A549 (cell line): ENCODE data around the gene CACNA1E. TPM values are rescaled to one million over a fixed set of nuclear protein-coding genes. Genes with fewer than 3 reads are reported as not detected.

Experiments
- ATAC-seq, 2 experiments: fragments of 200-7000 bp in 1 of 2; fragments of >200 bp in 1 of 2; cut with Nextera tagmentation in 1 of 2; cut with Tn5 transposase in 1 of 2; 3 replicates each; pipeline versions ENCODE4 v1.8.0 to v1.9.1; 2018 to 2020; ENCODE audit warnings: mild to moderate bottlenecking in 1 of 2, moderate library complexity in 1 of 2
- CTCF ChIA-PET: fragments of 300-600 bp; sonication (Branson Sonifier 250); formaldehyde crosslinking; extraction: SDS; loops from one replicate; lab custom pipeline; 2021; ENCODE audit warnings: antibody characterized with exemption, inconsistent platforms; lab: Yijun Ruan, JAX
- POLR2A ChIA-PET: fragments of 350-600 bp; formaldehyde crosslinking; extraction: SDS; loops from one replicate; lab custom pipeline; 2021; ENCODE audit warnings: antibody characterized with exemption, inconsistent platforms; lab: Yijun Ruan, JAX
- DNase-seq, 2 experiments: peaks; one replicate each; pipeline versions ENCODE4 v3.0.0 to v3.0.0-alpha.2; 2011 to 2016; ENCODE audit warnings: low read depth in 1 of 2, low spot score in 1 of 2
- FAIRE-seq: peaks from 2 replicates; lab custom pipeline; 2011; peaks lifted over from hg19 to GRCh38; lab: Jason Lieb, UNC
- H3K27ac ChIP-seq, 2 experiments: fragments of >200 bp; sonication (Bioruptor Twin); formaldehyde crosslinking; 3 replicates each; pipeline ENCODE4 v1.5.1; 2016 to 2017
- H3K4me1 ChIP-seq: fragments of >200 bp; sonication (Bioruptor Twin); formaldehyde crosslinking; 3 replicates; pipeline ENCODE4 v1.6.1; 2016
- H3K4me2 ChIP-seq: fragments of >200 bp; sonication (Bioruptor Twin); formaldehyde crosslinking; 3 replicates; pipeline ENCODE4 v1.6.1; 2016
- H3K4me3 ChIP-seq: fragments of >200 bp; sonication (Bioruptor Twin); formaldehyde crosslinking; 3 replicates; pipeline ENCODE4 v1.5.1; 2016
- H3K9me3 ChIP-seq: fragments of >200 bp; sonication (Bioruptor Twin); formaldehyde crosslinking; 3 replicates; pipeline ENCODE4 v1.6.1; 2016
- BCL3 ChIP-seq: fragments of >200 bp; sonication (Bioruptor Twin); formaldehyde crosslinking; IDR thresholded peaks from 3 replicates; pipeline ENCODE4 v1.6.1; 2016
- CBX2 ChIP-seq: fragments of 200-600 bp; sonication (generic); IDR thresholded peaks from 2 replicates; pipeline ENCODE4 v1.6.1; 2016; ENCODE audit warnings: low read depth, mild to moderate bottlenecking, borderline replicate concordance
- CBX8 ChIP-seq: fragments of 200-600 bp; sonication (generic); IDR thresholded peaks from 2 replicates; pipeline ENCODE4 v1.6.1; 2016
- CTCF ChIP-seq: fragments of >200 bp; sonication (Bioruptor Twin); formaldehyde crosslinking; IDR thresholded peaks from 3 replicates; pipeline ENCODE4 v1.5.1; 2016
- HOXB13 ChIP-seq: fragments of 250-450 bp; sonication (Bioruptor Pico); IDR thresholded peaks from 2 replicates; pipeline ENCODE4 v1.5.0; 2020; ENCODE audit warnings: low read depth, mild to moderate bottlenecking, moderate library complexity
- JUN ChIP-seq, 2 experiments: fragments of >200 bp; sonication (Bioruptor Twin); formaldehyde crosslinking; IDR thresholded peaks; 2 replicates in 1 of 2; 3 replicates in 1 of 2; pipeline ENCODE4 v1.6.1; 2016 to 2017
- KDM5A ChIP-seq: fragments of 200-600 bp; sonication (generic); IDR thresholded peaks from 2 replicates; pipeline ENCODE4 v1.6.1; 2016; ENCODE audit warnings: antibody characterized with exemption, mild to moderate bottlenecking
- NFE2L2 ChIP-seq: fragments of 150-350 bp; conservative IDR thresholded peaks from 2 replicates; pipeline ENCODE4 v1.6.1; 2014; ENCODE audit warnings: low read length
- NPAS2 ChIP-seq: fragments of 250-450 bp; sonication (Bioruptor Pico); IDR thresholded peaks from 2 replicates; pipeline ENCODE4 v1.8.0; 2022; ENCODE audit warnings: mild to moderate bottlenecking, moderate library complexity, borderline replicate concordance
- RAD21 ChIP-seq, 2 experiments: fragments of >200 bp in 1 of 2; sonication (Bioruptor Twin) in 1 of 2; formaldehyde crosslinking in 1 of 2; IDR thresholded peaks in 1 of 2; conservative IDR thresholded peaks in 1 of 2; 2 replicates in 1 of 2; 3 replicates in 1 of 2; pipeline ENCODE4 v1.6.1; 2012 to 2018; ENCODE audit warnings: inconsistent platforms in 1 of 2
- RARB ChIP-seq: fragments of 250-450 bp; sonication (Bioruptor Pico); IDR thresholded peaks from 2 replicates; pipeline ENCODE4 v1.8.0; 2021; ENCODE audit warnings: mild to moderate bottlenecking, moderate library complexity
- RCOR1 ChIP-seq: fragments of 150-350 bp; IDR thresholded peaks from 2 replicates; pipeline ENCODE4 v1.6.1; 2014; ENCODE audit warnings: antibody characterized with exemption, low read length, low read depth
- REST ChIP-seq: fragments of 200-600 bp; sonication (generic); IDR thresholded peaks from 2 replicates; pipeline ENCODE4 v1.6.1; 2016; ENCODE audit warnings: antibody characterized with exemption, mild to moderate bottlenecking, moderate library complexity
- RFX5 ChIP-seq: fragments of 450-650 bp; IDR thresholded peaks from 2 replicates; pipeline ENCODE4 v1.7.1; 2014; ENCODE audit warnings: antibody characterized with exemption, mild to moderate bottlenecking, moderate library complexity
- SMC3 ChIP-seq: fragments of >200 bp; sonication (Bioruptor Twin); formaldehyde crosslinking; IDR thresholded peaks from 3 replicates; pipeline ENCODE4 v1.6.1; 2018; ENCODE audit warnings: inconsistent platforms
- SREBF2 ChIP-seq: fragments of 450-650 bp; IDR thresholded peaks from 2 replicates; pipeline ENCODE4 v1.6.1; 2014; ENCODE audit warnings: mild to moderate bottlenecking, moderate library complexity
- ZNF302 ChIP-seq: fragments of 250-450 bp; sonication (Bioruptor Pico); IDR thresholded peaks from 2 replicates; pipeline ENCODE4 v1.9.0; 2021; ENCODE audit warnings: inconsistent platforms, mild to moderate bottlenecking, moderate library complexity
- WGBS: methylation state at CpG from one replicate; pipeline ENCODE4 v1.1.6; 2017; ENCODE audit errors: missing lambda C conversion rate; 5-methylcytosine and 5-hydroxymethylcytosine counted together
- polyA plus RNA-seq, 4 experiments: library from polyadenylated mRNA; depleted of rRNA in 3 of 4; stranded (reverse); fragments of >200 nt; fragmentation: RNase III in 1 of 4; extraction: RNeasy Plus Mini Kit Qiagen cat#74134 plus additional on column Dnase treatment in 1 of 4; gene quantifications; 2 replicates in 3 of 4; 3 replicates in 1 of 4; pipeline ENCODE4 v1.2.3, GENCODE V29; 2011 to 2017

CACNA1E gene
- polyA plus RNA-seq, 2 of the 4 experiments (the other 2 are of a cell fraction), result 0.01 TPM; not detected in 1

GRCh38 chr1:181784039-181784683 lies 300.8 kb downstream of the CACNA1E start:
- Histone ChIP-seq H3K9me3 (no peaks in the 10 kb centered on the region), H3K27ac (no peak overlapping the region), H3K4me3 (no peak overlapping the region), H3K4me1 (no peaks in the 10 kb centered on the region), H3K4me2 (no peak overlapping the region)
- DNase-seq (no peak), FAIRE-seq (no peak), ATAC-seq (no peak)
- TF ChIP-seq RARB (CRISPR knock-in tag) (no peak), SMC3 (no peak), CBX2 (no peak), RCOR1 (no peak), REST (no peak), CTCF (no peak)
- 12% methylated on average over 3 of the region's 3 CpGs for WGBS
- CTCF ChIA-PET, result no interaction called here
- POLR2A ChIA-PET, result no interaction called here

GRCh38 chr1:181789395-181789794 lies 306.1 kb downstream of the CACNA1E start:
- no peak for TF ChIP-seq HOXB13 (CRISPR knock-in tag)
- TF ChIP-seq NPAS2 (CRISPR knock-in tag), result no peak
- TF ChIP-seq CBX8, result no peak
- TF ChIP-seq KDM5A, result no peak
- TF ChIP-seq BCL3, result no peak
- TF ChIP-seq RFX5, result no peak
- TF ChIP-seq ZNF302, result no peak
- no peak for TF ChIP-seq RCOR1
- Histone ChIP-seq H3K4me3 (no peak overlapping the region), H3K27ac (no peak overlapping the region), H3K4me2 (no peak overlapping the region), H3K9me3 (no peaks in the 10 kb centered on the region), H3K4me1 (no peaks in the 10 kb centered on the region)
- ChIA-PET POLR2A (no interaction called here), CTCF (no interaction called here)
- 4% methylated on average over 2 of the region's 2 CpGs for whole genome bisulfite sequencing
- ATAC-seq (no peak), DNase-seq (no peak), FAIRE-seq (no peak)

GRCh38 chr1:181791721-181792120 lies 308.4 kb downstream of the CACNA1E start:
- no peaks in the 10 kb centered on the region for H3K4me1 ChIP-seq
- no peak for FAIRE-seq
- no peak overlapping the region for H3K4me3 ChIP-seq
- ATAC-seq, result no peak
- CTCF ChIA-PET, result interaction anchor here (1.2 kb wide), 1 partner anchor 239 kb away, joined by 3 read pairs; no protein-coding TSS in a partner anchor
- POLR2A ChIA-PET, result no interaction called here
- 7% methylated on average over 6 of the region's 6 CpGs for WGBS
- H3K9me3 ChIP-seq, result no peaks in the 10 kb centered on the region
- DNase-seq, result no peak
- H3K27ac ChIP-seq, result no peak overlapping the region
- H3K4me2 ChIP-seq, result no peak overlapping the region
- TF ChIP-seq SREBF2, result no peak
- no peak for TF ChIP-seq ZNF302
- no peak for TF ChIP-seq JUN (IDR thresholded peaks at IDR 0.05)
- no peak for TF ChIP-seq NFE2L2
- no peak for TF ChIP-seq RAD21 (conservative IDR thresholded peaks at IDR 0.05 in 1 of 2, IDR thresholded peaks at IDR 0.05 in 1 of 2)
- no peak for TF ChIP-seq NPAS2 (CRISPR knock-in tag)
- TF ChIP-seq, all 56 proteins: peak for 0
